ENCODE results near the gene SUGCT.
"Not testable (repeated sequence)": the region's sequence is repeated elsewhere in the genome, so short reads cannot be mapped to it uniquely, and the experiment has no call there.

The SUGCT gene

GRCh38 chr7:40649247-40649646 is 514.4 kb downstream of the SUGCT start:
- no peak for TF ChIP-seq CTCF (conservative IDR thresholded peaks at IDR 0.05)

GRCh38 chr7:40650903-40651302 is 516.1 kb downstream of the SUGCT start:
- not testable (repeated sequence) for H3K27ac ChIP-seq

More at GRCh38 chr7:40649247-40649646, 514.4 kb downstream of the SUGCT start:
- no peak overlapping the region for H3K27ac ChIP-seq

- TF ChIP-seq CTCF (conservative IDR thresholded peaks at IDR 0.05), result no peak
- no peak overlapping the region for H3K27ac ChIP-seq
These were observed 519.4 kb downstream of the SUGCT start for GRCh38 chr7:40654171-40654570.

GRCh38 chr7:40655426-40655825 is 520.6 kb downstream of the SUGCT start:
- no peak overlapping the region for H3K27ac ChIP-seq
- no peak for TF ChIP-seq CTCF (conservative IDR thresholded peaks at IDR 0.05)

GRCh38 chr7:40656349-40656748 is 521.5 kb downstream of the SUGCT start:
- H3K27ac ChIP-seq, result no peak overlapping the region
- no peak for TF ChIP-seq CTCF (conservative IDR thresholded peaks at IDR 0.05)

GRCh38 chr7:40658729-40659128 is 523.9 kb downstream of the SUGCT start:
- no peak for TF ChIP-seq CTCF (conservative IDR thresholded peaks at IDR 0.05)
- H3K27ac ChIP-seq, result no peak overlapping the region

GRCh38 chr7:40659231-40659630 is 524.4 kb downstream of the SUGCT start:
- TF ChIP-seq CTCF (conservative IDR thresholded peaks at IDR 0.05), result no peak

GRCh38 chr7:40673285-40673684 is 538.5 kb downstream of the SUGCT start:
- no peak for TF ChIP-seq CTCF (conservative IDR thresholded peaks at IDR 0.05)
- H3K27ac ChIP-seq, result no peak overlapping the region

More at GRCh38 chr7:40659231-40659630, 524.4 kb downstream of the SUGCT start:
- no peak overlapping the region for H3K27ac ChIP-seq
